ENCODE measurements around the gene SLC26A6.

GRCh38 chr3:48596157-48596556 lies 39.1 kb downstream of the SLC26A6 start:
- TF ChIP-seq CTCF (IDR thresholded peaks at IDR 0.05) (no peak), POLR2A (IDR thresholded peaks at IDR 0.05) (no peak)
